ENCODE results near the gene SCAP.

- TF ChIP-seq ZNF512 (CRISPR knock-in tag; IDR thresholded peaks at IDR 0.05) (no peak), HCFC1 (IDR thresholded peaks at IDR 0.05; ENCODE audit: low read depth, low read length) (no peak), CTCF (CRISPR knock-in tag; IDR thresholded peaks at IDR 0.05) (no peak), ATF4 (CRISPR knock-in tag; IDR thresholded peaks at IDR 0.05) (no peak), ZNF280B (CRISPR knock-in tag; IDR thresholded peaks at IDR 0.05; ENCODE audit: borderline replicate concordance) (no peak), CEBPG (CRISPR knock-in tag; IDR thresholded peaks at IDR 0.05) (no peak), GABPA (IDR thresholded peaks at IDR 0.05; ENCODE audit: low read depth, low read length) (no peak), GABPA (CRISPR knock-in tag; IDR thresholded peaks at IDR 0.05; ENCODE audit: low read depth) (no peak), ZNF761 (CRISPR knock-in tag; conservative IDR thresholded peaks at IDR 0.05) (no peak), PBX3 (CRISPR knock-in tag; IDR thresholded peaks at IDR 0.05; ENCODE audit: borderline replicate concordance) (no peak), U2AF2 (IDR thresholded peaks at IDR 0.05; ENCODE audit: low read depth, low read length) (no peak), ZNF12 (CRISPR knock-in tag; IDR thresholded peaks at IDR 0.05) (no peak)
Observed at GRCh38 chr3:47377186-47377585, 98.6 kb downstream of the SCAP start.

All from HepG2 (cell line).